ENCODE data around the gene ADPRHL1.

ADPRHL1 gene

GRCh38 chr13:113498905-113499304, 45.6 kb upstream of the ADPRHL1 start:
- TF ChIP-seq TEAD4 (IDR thresholded peaks at IDR 0.05): no peak

GRCh38 chr13:113497217-113497616, 43.9 kb upstream of the ADPRHL1 start:
- TF ChIP-seq MAX (IDR thresholded peaks at IDR 0.05): no peak
- TF ChIP-seq ZBTB7A (IDR thresholded peaks at IDR 0.05; ENCODE audit: low read depth): no peak
- TF ChIP-seq TEAD4 (IDR thresholded peaks at IDR 0.05): no peak
- TF ChIP-seq CREB1 (IDR thresholded peaks at IDR 0.05; ENCODE audit: low read depth): no peak
- no peak for TF ChIP-seq TAF1 (IDR thresholded peaks at IDR 0.05; ENCODE audit: low read depth)
- TF ChIP-seq EGR1 (IDR thresholded peaks at IDR 0.05): no peak
- TF ChIP-seq CEBPB (IDR thresholded peaks at IDR 0.05): no peak
- TF ChIP-seq USF1 (IDR thresholded peaks at IDR 0.05): no peak
- TF ChIP-seq FOXM1 (IDR thresholded peaks at IDR 0.05; ENCODE audit: borderline replicate concordance, low read depth): no peak
- no peak for TF ChIP-seq RAD21 (IDR thresholded peaks at IDR 0.05; ENCODE audit: low read depth)
- no peak for TF ChIP-seq NFIC (IDR thresholded peaks at IDR 0.05)

GRCh38 chr13:113495494-113496210, 42.4 kb upstream of the ADPRHL1 start:
- no peak for TF ChIP-seq CEBPB (IDR thresholded peaks at IDR 0.05)
- TF ChIP-seq ZBTB7A (IDR thresholded peaks at IDR 0.05; ENCODE audit: low read depth): no peak
- no peak for TF ChIP-seq USF1 (IDR thresholded peaks at IDR 0.05)
- no peak for TF ChIP-seq REST (IDR thresholded peaks at IDR 0.05; ENCODE audit: low read depth)
- no peak for TF ChIP-seq CREB1 (IDR thresholded peaks at IDR 0.05; ENCODE audit: low read depth)
- TF ChIP-seq NFIC (IDR thresholded peaks at IDR 0.05): no peak
- no peak for TF ChIP-seq TCF12 (IDR thresholded peaks at IDR 0.05; ENCODE audit: low read depth)
- TF ChIP-seq EP300 (IDR thresholded peaks at IDR 0.05; ENCODE audit: borderline replicate concordance): no peak
- TF ChIP-seq TAF1 (IDR thresholded peaks at IDR 0.05; ENCODE audit: low read depth): no peak
- TF ChIP-seq MAX (IDR thresholded peaks at IDR 0.05): no peak
- no peak for TF ChIP-seq EGR1 (IDR thresholded peaks at IDR 0.05)
- no peak for TF ChIP-seq YY1 (IDR thresholded peaks at IDR 0.05; ENCODE audit: low read depth)
- TF ChIP-seq RAD21 (IDR thresholded peaks at IDR 0.05; ENCODE audit: low read depth): no peak
- TF ChIP-seq FOXM1 (IDR thresholded peaks at IDR 0.05; ENCODE audit: borderline replicate concordance, low read depth): no peak
- no peak for TF ChIP-seq TEAD4 (IDR thresholded peaks at IDR 0.05)

- TF ChIP-seq EP300 (IDR thresholded peaks at IDR 0.05; ENCODE audit: borderline replicate concordance) (peak; percentile 26; the same call in 1 of the 2 replicates), USF1 (IDR thresholded peaks at IDR 0.05) (no peak), TEAD4 (IDR thresholded peaks at IDR 0.05) (peak; percentile 61; the same call in 1 of the 2 replicates), ZBTB7A (IDR thresholded peaks at IDR 0.05; ENCODE audit: low read depth) (no peak), YY1 (IDR thresholded peaks at IDR 0.05; ENCODE audit: low read depth) (no peak), MAX (IDR thresholded peaks at IDR 0.05) (peak; percentile 26; the same call in 1 of the 2 replicates), NFIC (IDR thresholded peaks at IDR 0.05) (no peak), CEBPB (IDR thresholded peaks at IDR 0.05) (peak; percentile 84), TCF12 (IDR thresholded peaks at IDR 0.05; ENCODE audit: low read depth) (peak; percentile 33; the same call in 1 of the 2 replicates), RAD21 (IDR thresholded peaks at IDR 0.05; ENCODE audit: low read depth) (no peak), FOXM1 (IDR thresholded peaks at IDR 0.05; ENCODE audit: borderline replicate concordance, low read depth) (no peak), REST (IDR thresholded peaks at IDR 0.05; ENCODE audit: low read depth) (no peak), CREB1 (IDR thresholded peaks at IDR 0.05; ENCODE audit: low read depth) (no peak), EGR1 (IDR thresholded peaks at IDR 0.05) (no peak), TAF1 (IDR thresholded peaks at IDR 0.05; ENCODE audit: low read depth) (no peak)
These were observed 40.1 kb upstream of the ADPRHL1 start for GRCh38 chr13:113493315-113493951.

GRCh38 chr13:113491982-113492381, 38.7 kb upstream of the ADPRHL1 start:
- TF ChIP-seq TAF1 (IDR thresholded peaks at IDR 0.05; ENCODE audit: low read depth) (no peak), YY1 (IDR thresholded peaks at IDR 0.05; ENCODE audit: low read depth) (no peak), CREB1 (IDR thresholded peaks at IDR 0.05; ENCODE audit: low read depth) (no peak), USF1 (IDR thresholded peaks at IDR 0.05) (no peak)
